Left renal pelvis (tissue), 4 donors: ENCODE data around the gene GNA14. TPM values are rescaled to one million over a fixed set of nuclear protein-coding genes. Genes with fewer than 3 reads are reported as not detected.
"Not testable (repeated sequence)": the region's sequence is repeated elsewhere in the genome, so short reads cannot be mapped to it uniquely, and the experiment has no call there.

ENCODE experiments used
- DNase-seq, 4 donors: peaks; one replicate each; pipeline ENCODE4 v3.0.0-alpha.2; 2013; ENCODE audit warnings: low read depth in 4 of 4, low spot score in 3 of 4
- polyA plus RNA-seq, 4 donors: library from polyadenylated mRNA; unstranded; fragments of 120-200 nt; gene quantifications; one replicate each; pipeline ENCODE4 v1.2.1, GENCODE V29; 2013; ENCODE audit not compliant: insufficient read length in 4 of 4

The GNA14 gene
- polyA plus RNA-seq, 4 donors = 6.4 to 21.8 (median 14.2) TPM

- DNase-seq = no peak
These were observed 225.2 kb downstream of the GNA14 start for GRCh38 chr9:77422969-77423368.

DNA sequence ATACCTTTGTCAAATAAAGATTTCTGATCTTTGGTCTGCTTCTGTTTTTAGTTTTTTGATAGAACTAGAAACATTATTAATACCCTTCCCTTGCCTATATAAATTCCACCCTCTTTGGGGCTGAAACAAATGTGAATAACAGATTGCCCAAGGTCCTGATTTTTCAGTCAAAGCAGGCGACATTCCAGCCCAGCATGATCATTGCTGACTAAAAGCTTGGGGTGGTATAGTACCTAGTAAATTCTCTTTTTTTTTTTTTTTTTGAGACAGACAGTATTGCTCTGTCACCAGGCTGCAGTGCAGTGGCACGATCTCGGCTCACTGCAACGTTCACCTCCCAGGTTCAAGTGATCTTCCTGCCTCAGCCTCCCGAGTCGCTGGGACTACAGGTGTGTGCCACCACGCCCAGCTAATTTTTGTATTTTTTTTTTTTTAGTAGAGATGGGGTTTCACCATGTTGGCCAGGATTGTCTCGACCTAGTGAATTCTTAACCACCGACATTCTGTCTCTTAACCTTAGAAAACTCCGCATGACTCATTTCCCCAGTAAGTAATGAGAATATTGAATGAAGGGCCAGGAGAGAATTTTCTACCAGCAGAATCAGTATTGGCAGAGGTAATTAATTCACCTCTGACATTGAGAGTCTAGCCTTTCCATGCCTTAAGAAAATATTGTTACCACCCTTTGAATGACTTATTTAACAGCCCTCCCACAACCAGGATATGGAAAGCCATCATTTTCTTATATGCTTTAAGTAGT is 226.4 kb downstream of the GNA14 start:
- DNase-seq = no peak

DNA sequence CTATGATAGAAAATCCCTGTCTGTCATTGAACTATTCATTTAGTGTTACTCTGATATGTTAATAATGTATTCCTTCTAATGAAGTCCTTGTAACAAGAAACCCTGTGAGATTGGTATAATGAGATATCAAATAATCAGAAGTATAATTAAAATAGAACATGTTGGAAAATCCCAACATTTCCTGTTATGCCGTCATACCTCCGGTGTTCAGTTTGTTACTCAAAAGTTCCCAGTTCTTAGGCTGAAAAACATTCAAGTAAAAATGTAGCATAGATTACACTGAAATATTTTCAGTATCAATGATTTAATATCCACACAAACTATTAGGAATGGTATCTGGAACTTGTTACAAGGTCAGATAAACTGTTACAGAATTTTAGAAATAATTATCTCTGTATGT is 227.5 kb downstream of the GNA14 start:
- no peak for DNase-seq

GRCh38 chr9:77418226-77418625 is 229.9 kb downstream of the GNA14 start:
- no peak for DNase-seq

DNA sequence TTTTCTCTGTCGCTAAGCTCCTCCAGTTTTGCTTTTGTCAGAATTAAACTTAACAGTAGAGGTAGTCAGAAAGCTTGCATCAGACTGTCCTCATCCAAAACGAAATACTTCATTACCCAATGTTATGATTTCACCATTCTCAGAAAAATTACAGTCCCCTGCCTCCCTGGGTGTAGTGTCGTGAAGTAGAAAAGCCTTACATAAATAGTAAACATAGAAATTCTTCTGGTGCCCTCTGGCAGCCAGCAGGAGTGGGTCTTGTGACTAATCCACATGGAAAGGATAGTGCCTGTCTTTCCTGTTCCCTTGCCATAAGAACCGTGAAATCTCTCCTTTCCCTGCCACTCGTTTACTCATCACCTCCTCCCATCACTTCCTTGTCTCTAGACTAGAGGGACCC is 230.6 kb downstream of the GNA14 start:
- DNase-seq = no peak

DNA sequence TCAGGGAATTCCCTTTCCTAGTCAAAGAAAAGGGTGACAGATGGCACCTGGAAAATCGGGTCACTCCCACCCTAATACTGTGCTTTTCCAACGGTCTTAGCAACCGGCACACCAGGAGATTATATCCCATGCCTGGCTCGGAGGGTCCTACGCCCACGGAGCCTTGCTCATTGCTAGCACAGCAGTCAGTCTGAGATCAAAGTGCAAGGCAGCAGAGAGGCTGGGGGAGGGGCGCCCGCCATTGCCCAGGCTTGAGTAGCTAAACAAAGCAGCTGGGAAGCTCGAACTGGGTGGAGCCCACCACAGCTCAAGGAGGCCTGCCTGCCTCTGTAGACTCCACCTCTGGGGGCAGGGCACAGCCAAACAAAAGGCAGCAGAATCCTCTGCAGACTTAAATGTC is 239.6 kb downstream of the GNA14 start:
- not testable (repeated sequence) for DNase-seq

DNA sequence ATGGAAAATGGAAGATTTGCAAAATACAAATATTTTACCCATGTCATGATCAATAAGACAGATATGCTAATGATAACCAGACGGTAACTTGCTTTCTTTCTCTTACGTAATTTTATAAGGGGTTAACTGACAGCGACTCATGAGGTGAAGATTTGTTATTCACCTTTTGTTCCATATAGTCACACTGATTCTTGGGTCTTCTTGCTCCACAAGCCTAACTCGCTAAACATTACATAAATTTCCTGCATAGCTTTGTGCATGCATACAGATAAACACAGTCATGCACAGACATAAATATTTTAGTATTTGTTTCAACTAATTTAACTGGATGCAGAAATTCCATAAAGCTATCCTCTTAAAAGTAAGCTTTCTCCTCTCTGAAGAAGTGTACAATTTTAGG is 244.9 kb downstream of the GNA14 start:
- DNase-seq = no peak

DNA sequence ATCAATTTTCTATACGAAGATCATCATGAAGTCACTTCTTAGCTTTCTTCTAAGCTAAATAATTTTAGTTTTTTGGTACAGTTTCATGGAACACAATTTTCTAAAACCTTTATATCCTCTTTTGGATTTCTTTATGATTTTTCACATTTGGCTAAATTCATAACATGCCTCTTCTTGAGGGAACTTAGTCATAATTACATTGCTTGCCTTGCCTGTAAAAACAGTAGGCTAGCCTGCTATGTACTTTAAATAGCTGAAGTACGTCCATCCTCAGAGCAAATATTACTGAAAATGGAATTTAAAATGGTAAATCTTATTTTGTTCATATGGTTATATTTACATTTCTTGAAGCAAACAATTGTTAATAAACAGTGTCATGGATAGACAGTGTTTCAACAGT is 245.8 kb downstream of the GNA14 start:
- no peak for DNase-seq

DNA sequence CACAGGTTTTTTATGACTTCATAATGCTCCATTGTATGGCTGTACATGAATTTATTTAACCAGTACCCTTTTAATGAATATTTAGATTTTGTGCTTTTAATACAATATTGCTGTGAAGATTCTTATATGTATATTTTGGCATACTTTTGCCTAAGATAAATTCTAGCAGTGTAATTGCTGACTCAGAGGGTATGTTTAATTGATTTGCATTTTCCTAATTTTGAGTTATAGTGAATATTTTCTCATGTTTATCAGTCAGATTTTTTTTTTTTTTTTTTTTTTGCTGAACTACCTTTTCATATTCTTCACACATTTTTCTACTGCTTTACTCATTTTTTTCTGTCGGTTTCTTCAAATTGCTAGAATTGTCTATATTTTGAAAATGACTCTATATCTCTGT is 248.2 kb downstream of the GNA14 start:
- DNase-seq = no peak

DNA sequence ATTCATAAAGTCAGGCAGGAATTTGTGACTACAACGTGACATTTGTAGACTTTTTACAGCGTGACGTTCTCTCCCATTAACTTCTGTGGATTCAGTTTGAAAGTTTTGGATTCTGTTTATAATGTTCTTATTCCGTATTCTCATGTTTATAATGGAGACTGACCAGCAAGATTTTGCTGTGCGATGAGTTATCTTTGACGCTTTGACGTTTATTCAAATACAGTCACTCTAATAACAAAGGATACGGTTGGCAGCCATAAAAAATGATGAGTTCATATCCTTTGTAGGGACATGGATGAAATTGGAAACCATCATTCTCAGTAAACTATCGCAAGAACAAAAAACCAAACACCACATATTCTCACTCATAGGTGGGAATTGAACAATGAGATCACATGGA is 249.5 kb downstream of the GNA14 start:
- DNase-seq = not testable (repeated sequence)

DNA sequence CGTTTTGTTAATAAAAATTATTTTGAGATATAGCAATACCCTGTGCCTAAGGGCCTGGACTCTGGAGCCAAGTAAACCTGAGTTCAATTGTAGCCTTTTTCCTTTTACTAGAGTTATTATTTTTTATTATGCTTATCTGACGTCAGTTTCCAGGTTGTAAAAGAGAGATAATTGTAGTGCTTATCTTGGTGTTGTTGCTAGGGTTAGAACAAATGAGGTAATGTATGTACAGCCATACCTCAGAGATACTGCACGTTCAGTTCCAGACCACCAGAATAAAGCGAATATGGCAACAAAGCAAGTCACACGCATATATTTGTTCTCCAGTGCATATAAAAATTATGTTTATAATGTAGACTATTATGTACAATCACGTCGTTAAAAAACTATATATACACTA is 255.8 kb downstream of the GNA14 start:
- no peak for DNase-seq

DNA sequence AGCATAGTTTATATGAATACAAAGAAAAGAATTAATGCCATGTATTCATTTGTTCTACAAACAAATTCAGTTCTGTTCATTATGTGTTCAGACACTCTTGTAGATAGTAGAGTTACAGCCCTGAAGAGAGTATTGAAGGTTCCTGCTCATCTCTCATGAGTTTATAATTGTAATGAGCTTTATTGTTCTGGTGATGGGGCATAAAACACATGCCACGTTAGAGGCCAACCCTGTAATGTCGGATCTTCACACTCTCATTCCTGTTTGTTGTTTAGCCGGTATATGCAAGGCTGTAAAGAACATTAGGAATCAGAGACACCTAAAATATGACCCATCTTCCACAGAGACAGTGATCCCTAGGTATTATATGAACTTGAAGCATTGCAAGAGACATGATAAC is 256.3 kb downstream of the GNA14 start:
- DNase-seq = no peak

- no peak for DNase-seq
These were observed 261.9 kb downstream of the GNA14 start for GRCh38 chr9:77386187-77386586.

DNA sequence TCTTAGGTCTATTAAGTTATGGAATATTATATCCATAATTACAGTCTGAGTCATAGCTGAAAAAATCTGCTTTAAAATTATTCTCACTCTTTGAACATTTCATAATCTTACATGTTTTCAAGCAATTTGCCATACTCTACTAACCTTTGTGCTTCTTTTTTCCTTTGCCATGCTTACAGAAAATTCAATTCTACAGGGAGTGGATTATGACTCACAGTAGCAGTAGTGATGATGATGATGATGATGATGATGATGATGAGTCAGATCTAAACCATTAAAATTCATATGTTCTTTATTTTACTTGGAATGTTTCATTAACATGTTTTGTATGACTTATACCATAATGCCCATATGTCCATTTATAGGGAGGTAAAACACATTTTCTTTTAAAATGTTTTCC is 263.7 kb downstream of the GNA14 start:
- DNase-seq = no peak

- no peak for DNase-seq
These were observed 272.1 kb downstream of the GNA14 start for GRCh38 chr9:77375956-77376532.

DNA sequence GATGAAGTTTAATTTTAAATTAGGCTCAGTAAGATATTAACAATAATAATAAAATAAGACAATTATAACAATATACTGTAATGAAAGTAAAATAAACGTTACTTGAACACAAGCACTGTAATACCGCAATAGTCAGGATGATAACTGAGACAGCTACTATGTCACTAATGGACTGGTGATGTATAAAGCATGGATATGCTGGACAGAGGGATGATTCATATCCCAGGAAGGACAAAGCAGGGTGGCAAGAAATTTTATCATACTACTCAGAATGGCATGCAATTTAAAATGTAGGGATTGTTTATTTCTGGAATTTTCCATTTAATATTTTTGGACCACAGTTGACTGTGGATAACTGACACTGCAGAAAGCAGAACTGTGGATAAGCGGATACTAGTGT is 273.9 kb downstream of the GNA14 start:
- no peak for DNase-seq
